Mucosa of stomach (tissue), 1 donor: Measurements from ENCODE around the gene ETDA.

Experiments
- H3K27me3 ChIP-seq: one replicate; pipeline ENCODE4 v1.7.0; 2013; ENCODE audit warnings: mild to moderate bottlenecking, low read length; ENCODE audit not compliant: control insufficient read depth, insufficient read depth
- H3K36me3 ChIP-seq: one replicate; pipeline ENCODE4 v1.7.0; 2013; ENCODE audit warnings: low read length; ENCODE audit not compliant: control insufficient read depth, insufficient read depth
- H3K4me1 ChIP-seq: one replicate; pipeline ENCODE4 v1.7.0; 2013; ENCODE audit warnings: mild to moderate bottlenecking, low read length; ENCODE audit not compliant: control insufficient read depth, insufficient read depth
- H3K4me3 ChIP-seq: one replicate; pipeline ENCODE4 v1.7.0; 2013; ENCODE audit warnings: low read length
- H3K9ac ChIP-seq: one replicate; pipeline ENCODE4 v1.7.0; 2013; ENCODE audit warnings: mild to moderate bottlenecking, low read length, moderate library complexity
- H3K9me3 ChIP-seq: one replicate; pipeline ENCODE4 v1.7.0; 2013; ENCODE audit warnings: mild to moderate bottlenecking, low read length, moderate library complexity; ENCODE audit not compliant: control insufficient read depth
- donor health status: Pancreatic carcinoma.

ETDA gene

DNA sequence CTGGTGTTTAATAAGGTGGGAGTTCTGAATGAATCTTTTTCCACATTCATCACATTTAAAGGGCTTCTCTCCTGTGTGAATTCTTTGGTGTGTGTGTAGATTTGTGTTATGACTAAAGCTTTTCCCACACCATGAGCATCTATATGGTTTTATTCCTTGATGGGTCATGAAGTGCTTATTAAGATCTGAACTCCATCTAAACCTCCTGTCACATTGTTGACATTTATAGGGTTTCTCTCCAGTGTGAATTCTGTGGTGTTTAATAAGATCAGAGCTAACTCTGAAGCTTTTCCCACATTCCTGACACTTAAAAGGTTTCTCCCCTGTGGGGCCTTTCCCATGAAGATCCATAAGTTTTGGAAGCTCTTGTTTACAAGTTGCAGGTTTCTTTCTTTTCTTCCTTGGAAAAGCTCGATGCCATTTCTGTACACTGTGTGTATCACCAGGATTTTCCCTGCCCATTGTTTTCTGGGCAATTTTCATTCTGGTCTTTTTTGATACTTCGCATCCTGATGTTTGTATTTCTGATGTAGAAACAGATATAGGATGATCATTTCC lies 35.5 kb downstream of the ETDA start:
- Histone ChIP-seq H3K4me1 (no peaks in the 10 kb centered on the region), H3K36me3 (no peaks in the 10 kb centered on the region), H3K27me3 (no peaks in the 10 kb centered on the region), H3K9ac (no peak overlapping the region), H3K4me3 (no peak overlapping the region), H3K9me3 (peaks cover 4% of the 10 kb centered on the region)

- Histone ChIP-seq H3K9ac (no peak overlapping the region), H3K4me1 (no peaks in the 10 kb centered on the region), H3K27me3 (no peaks in the 10 kb centered on the region), H3K36me3 (no peaks in the 10 kb centered on the region), H3K9me3 (no peaks in the 10 kb centered on the region), H3K4me3 (no peak overlapping the region)
Observed at GRCh38 chrX:135295238-135295943, 43.5 kb downstream of the ETDA start.

GRCh38 chrX:135295944-135296305 lies 44.1 kb downstream of the ETDA start:
- no peaks in the 10 kb centered on the region for H3K9me3 ChIP-seq
- no peaks in the 10 kb centered on the region for H3K27me3 ChIP-seq
- no peak overlapping the region for H3K9ac ChIP-seq
- H3K4me3 ChIP-seq = no peak overlapping the region
- no peaks in the 10 kb centered on the region for H3K36me3 ChIP-seq
- H3K4me1 ChIP-seq = no peaks in the 10 kb centered on the region

DNA sequence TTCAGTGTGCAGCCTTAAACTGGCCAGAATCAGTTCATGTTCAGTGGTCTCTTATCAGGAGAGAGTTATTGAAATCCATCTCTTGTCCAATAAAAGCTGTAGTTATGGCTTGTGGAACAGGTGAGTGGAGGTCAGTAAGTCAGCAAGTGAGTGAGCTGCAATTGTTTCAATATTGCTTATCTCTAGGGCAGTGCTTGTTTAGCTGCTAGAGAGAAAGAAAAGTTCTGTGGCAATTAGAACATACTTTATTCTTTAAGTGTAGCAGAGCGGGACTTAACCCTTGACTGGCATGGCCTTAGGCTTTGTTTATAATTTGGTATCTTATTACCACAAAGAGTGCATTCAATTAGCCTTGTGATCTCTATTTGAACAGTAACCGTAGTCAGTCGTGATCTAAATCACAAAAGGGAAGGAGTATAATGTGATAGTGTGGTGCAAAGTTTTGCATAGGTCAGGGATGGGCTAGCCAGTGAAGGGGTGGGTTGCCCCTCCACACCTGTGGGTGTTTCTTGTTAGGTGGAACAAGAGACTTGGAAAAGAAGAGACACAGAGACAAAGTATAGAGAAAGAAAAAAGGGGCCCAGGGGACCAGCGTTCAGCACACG lies 50.5 kb downstream of the ETDA start:
- Histone ChIP-seq H3K36me3 (no peaks in the 10 kb centered on the region), H3K4me3 (no peak overlapping the region), H3K9ac (no peak overlapping the region), H3K4me1 (peaks cover 3% of the 10 kb centered on the region), H3K9me3 (no peaks in the 10 kb centered on the region), H3K27me3 (no peaks in the 10 kb centered on the region)
